Measurements from ENCODE around the gene RHEX.

The RHEX gene

DNA sequence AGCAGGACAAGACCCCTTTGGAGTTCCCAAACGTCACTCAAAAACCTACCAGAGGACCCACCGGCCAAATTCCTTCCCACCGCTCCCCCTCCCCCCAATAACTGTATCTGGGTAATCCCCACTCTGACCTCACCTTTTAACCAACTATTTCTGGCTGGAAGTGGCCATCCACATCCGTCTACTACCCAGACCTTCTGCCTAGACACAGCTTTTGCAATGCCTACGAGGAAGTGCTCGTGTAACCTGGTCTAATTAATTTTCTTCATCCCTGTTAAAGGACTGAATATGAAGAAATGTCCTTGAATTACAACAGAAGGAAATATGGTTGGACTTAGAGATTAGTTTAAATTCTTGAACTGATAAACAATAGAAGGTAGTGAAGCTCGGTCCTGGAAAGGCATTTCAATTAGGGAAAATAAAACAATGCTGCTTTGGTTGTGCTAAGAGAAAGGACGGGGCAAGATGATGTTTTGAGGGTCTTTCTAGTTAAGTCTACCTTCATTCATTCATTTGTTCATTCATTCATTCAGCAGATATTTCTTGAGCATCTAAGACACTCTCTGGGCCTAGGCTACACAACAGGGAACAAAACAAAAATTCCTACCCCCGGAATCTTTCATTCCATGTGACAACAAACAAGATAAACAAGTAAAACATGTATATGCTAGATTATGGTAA, 45.4 kb downstream of the RHEX start:
- DNase-seq: no peak

DNA sequence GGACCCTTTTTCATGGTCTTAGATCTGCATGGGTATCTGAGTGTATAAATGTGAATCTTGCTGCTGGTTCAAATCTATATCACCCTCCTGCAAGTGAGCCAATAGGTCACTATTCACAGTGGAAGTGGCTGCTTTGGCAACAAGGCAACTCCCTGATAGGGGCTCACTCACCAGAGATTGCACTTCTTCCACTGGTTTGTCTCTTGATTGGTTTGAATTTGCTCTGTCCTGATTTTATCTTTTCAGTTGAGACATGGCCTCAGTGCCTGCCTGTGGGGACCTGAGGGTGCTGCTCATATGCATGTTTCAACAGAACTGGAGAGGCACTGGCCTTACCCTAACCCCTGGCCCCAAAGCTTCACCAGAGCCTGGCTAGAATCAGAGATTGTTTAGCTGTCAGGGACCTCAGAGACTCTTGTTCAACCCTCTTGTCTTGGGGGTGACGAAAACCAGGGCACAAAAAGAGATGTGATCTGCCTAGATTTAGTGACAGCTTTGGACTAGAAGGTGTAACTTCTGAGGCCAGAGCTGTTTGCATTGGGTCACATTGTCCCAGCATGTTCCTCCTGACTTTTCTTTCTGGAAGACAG, 47.3 kb downstream of the RHEX start:
- DNase-seq: no peak

DNA sequence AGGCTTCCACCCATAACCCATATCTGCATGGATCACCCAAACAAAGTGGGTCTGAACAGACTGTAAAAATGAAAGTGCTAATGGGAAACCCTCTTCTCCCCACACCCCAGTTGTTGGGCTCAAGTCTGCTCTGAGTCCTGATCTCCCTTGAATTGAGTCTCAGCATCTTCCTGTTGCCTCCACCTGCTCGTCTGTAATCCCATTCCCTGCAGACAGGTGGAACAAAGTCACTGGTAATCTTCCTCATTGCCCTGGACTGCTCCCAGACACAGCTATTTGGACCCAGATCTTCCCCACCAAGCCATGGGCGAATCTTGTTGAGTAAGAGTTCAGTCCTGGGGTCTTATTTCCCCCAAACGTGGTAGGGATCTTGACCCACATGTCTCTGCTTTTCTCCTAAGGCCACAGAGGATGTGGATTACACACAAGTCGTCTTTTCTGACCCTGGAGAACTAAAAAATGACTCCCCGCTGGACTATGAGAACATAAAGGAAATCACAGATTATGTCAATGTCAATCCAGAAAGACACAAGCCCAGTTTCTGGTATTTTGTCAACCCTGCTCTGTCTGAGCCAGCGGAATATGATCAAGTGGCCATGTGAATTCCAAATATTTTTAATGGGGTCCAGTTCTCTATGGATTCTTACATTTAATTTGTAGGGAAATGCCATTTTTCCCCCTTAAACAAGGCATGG, 48.5 kb downstream of the RHEX start:
- DNase-seq: no peak

GRCh38 chr1:206102292-206102936, 49.4 kb downstream of the RHEX start:
- DNase-seq: no peak

DNA sequence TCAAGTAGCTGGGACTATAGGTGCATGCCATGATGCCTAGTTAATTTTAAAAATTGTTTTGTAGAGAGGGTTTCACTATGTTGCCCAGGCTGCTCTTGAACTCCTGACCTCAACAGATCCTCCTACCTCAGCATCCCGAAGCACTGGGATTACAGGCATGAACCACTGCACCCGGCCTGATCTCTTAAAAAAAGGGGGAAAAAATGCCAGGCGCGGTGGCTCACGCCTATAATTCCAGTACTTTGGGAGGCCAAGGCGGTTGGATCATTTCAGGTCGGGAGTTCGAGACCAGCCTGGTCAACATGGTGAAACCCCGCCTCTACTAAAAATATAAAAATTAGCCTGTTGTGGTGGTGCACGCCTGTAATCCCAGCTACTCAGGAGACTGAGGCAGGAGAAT, 51.0 kb downstream of the RHEX start:
- DNase-seq: no peak

- no peak for DNase-seq
Measured at GRCh38 chr1:206105464-206105995, 52.6 kb downstream of the RHEX start.

GRCh38 chr1:206106328-206107167, 53.6 kb downstream of the RHEX start:
- peak; percentile 63 for DNase-seq

GRCh38 chr1:206107168-206107544, 54.2 kb downstream of the RHEX start:
- no peak for DNase-seq

- DNase-seq: no peak
Measured at GRCh38 chr1:206108635-206109034, 55.7 kb downstream of the RHEX start.

GRCh38 chr1:206109718-206110117, 56.7 kb downstream of the RHEX start:
- no peak for DNase-seq

GRCh38 chr1:206110161-206110560, 57.2 kb downstream of the RHEX start:
- DNase-seq: no peak

DNA sequence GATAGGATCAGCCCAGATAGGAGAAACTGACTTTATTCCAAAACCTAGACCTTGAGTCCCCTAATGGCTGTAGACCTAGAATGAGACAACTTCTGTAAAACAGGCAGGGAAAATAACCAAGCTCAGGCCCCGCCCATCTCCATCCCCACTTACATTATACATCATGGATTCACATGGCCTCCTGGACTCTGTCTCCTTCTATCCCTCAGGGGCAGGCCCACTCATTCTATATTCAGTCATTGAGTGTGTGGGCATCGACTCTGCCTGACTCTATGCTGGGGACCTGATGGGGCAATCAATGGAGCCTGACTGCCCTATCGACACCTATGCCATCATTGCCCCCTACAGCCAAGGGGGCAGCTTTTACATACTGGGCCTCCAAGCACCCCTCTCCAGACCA, 57.8 kb downstream of the RHEX start:
- DNase-seq: no peak

DNA sequence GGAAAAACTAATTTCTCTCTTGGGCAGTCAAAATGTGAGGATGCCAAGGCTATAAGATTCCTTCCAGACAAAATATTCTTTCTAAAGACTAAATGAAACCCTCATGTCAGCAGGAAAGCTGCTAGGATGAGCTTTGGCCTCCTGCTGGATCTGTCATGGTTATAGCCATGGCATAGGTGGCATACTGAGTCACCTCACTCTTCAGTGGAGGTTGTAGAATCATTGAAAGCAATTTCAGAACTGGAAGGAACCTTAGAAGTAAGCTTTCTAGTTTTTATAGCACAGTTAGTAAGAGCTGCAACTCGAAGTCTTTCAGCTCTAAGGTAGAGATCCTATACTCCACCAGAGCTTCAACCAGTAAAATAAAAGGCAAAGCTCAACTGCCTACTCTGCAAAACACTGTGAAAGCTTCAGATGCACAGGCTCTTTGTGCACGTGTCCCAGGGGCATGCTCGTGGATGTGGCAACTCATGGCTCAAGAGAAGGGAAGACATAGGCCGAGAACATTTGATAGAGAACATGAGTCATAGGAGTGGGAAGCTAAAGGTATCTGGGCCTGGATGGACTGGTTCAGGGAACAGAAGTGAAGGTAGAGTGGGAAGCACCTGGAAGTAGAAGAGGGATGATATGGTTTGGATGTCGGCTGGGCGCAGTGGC, 58.4 kb downstream of the RHEX start:
- DNase-seq: no peak

GRCh38 chr1:206112600-206113301, 59.8 kb downstream of the RHEX start:
- DNase-seq: no peak

GRCh38 chr1:206114692-206115640, 62.0 kb downstream of the RHEX start:
- DNase-seq: no peak

DNA sequence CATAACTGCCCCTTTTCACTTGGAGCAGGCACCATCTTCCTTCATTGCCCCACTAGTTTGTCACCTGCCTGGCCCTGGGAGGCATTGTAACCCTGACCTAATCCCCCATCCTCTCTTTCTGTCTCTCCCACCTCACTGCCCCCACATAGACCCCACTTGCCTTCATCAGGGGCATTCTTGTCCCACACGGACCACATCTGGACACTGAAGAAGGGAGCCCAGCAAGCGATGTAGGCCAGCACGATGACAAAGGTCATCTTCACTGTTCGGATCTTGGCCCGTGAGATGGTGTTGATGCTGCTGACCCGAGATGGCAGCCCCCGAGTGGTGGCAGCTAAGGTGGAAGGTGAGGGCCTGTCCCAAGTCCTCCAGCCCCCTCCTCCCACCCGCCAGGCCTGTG, 62.8 kb downstream of the RHEX start:
- no peak for DNase-seq

- no peak for DNase-seq
Measured at GRCh38 chr1:206116191-206116872, 63.4 kb downstream of the RHEX start.

GRCh38 chr1:206116873-206117150, 63.8 kb downstream of the RHEX start:
- no peak for DNase-seq

GRCh38 chr1:206117151-206117948, 64.4 kb downstream of the RHEX start, which contains the start of gene AVPR1B:
Gene AVPR1B, minus strand, starts transcription at chr1:206117388. Its CDS starts 498 bp downstream, at chr1:206116890.
- DNase-seq: no peak

Measured in NCI-H1694 treated with DMSO at 0.1 percent for 48 hours (cell line).